ENCODE results near the gene MAML2. TPM values are rescaled to one million over a fixed set of nuclear protein-coding genes. Genes with fewer than 3 reads are reported as not detected.

MAML2 gene
- total and polyA plus RNA-seq, 2 of the 13 experiments (the other 11 are each of a cell fraction or from before 2014, with no cell fraction given) = 2.3 to 25.9 TPM

DNA sequence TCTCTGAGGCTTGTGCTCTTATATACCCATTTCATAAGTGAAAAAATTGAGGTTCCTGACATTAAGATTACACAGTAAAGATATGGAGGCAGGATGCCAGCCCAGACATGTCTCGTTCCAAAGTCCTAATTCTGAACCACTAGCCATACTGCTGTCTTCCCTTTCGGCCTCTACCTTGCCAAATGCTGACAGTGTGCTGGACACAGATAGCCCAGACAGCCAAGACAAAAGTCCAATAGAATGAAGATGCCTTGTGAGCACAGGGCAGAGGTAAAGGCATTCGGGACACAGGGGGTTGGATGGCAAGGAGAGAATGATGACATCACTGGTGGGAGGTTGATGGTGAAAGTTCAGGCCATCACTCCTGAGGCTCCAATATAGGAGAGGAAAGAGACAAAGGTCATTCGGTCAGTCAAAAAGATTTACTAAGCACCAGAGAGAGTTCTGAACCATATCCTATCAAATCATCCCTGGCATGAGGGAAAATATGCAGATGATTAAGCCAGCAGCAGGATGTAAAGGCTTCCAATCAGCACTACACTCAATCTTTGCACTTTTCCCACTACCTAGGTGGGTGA lies 245.1 kb downstream of the MAML2 start (continued):
- TF ChIP-seq FUBP1 (CRISPR knock-in tag; IDR thresholded peaks at IDR 0.05; ENCODE audit: borderline replicate concordance) = no peak
- TF ChIP-seq XBP1 (CRISPR knock-in tag; IDR thresholded peaks at IDR 0.05) = no peak
- TF ChIP-seq, protein P1, sequence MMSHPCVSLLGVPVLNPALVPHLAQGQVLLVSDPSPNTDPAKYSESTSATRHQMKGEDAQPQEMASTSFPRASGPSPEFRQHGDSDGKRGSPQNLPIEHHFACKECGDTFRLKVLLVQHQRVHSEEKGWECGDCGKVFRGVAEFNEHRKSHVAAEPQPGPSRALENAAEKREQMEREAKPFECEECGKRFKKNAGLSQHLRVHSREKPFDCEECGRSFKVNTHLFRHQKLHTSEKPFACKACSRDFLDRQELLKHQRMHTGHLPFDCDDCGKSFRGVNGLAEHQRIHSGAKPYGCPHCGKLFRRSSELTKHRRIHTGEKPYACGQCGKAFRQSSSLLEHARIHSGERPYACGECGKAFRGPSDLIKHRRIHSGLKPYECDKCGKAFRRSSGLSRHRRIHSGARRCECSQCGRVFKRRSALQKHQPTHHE (CRISPR knock-in tag; IDR thresholded peaks at IDR 0.05; ENCODE audit: borderline replicate concordance) = no peak
- TF ChIP-seq AGO1 (IDR thresholded peaks at IDR 0.05; ENCODE audit: low read depth, low read length, poor library complexity, severe bottlenecking) = no peak
- TF ChIP-seq ZNF660 (CRISPR knock-in tag; IDR thresholded peaks at IDR 0.05; ENCODE audit: borderline replicate concordance, low read depth) = no peak
- no peak for TF ChIP-seq TOE1 (CRISPR knock-in tag; IDR thresholded peaks at IDR 0.05)
- no peak for TF ChIP-seq HES4 (CRISPR knock-in tag; IDR thresholded peaks at IDR 0.05; ENCODE audit: borderline replicate concordance)
- TF ChIP-seq, protein P2, sequence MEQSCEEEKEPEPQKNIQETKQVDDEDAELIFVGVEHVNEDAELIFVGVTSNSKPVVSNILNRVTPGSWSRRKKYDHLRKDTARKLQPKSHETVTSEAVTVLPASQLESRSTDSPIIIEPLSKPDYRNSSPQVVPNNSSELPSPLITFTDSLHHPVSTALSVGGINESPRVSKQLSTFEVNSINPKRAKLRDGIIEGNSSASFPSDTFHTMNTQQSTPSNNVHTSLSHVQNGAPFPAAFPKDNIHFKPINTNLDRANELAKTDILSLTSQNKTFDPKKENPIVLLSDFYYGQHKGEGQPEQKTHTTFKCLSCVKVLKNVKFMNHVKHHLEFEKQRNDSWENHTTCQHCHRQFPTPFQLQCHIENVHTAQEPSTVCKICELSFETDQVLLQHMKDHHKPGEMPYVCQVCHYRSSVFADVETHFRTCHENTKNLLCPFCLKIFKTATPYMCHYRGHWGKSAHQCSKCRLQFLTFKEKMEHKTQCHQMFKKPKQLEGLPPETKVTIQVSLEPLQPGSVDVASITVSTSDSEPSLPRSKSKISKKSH (CRISPR knock-in tag; IDR thresholded peaks at IDR 0.05; ENCODE audit: borderline replicate concordance) = no peak
- TF ChIP-seq ZBTB42 (CRISPR knock-in tag; IDR thresholded peaks at IDR 0.05) = no peak
- TF ChIP-seq HNRNPH1 (optimal IDR thresholded peaks at IDR 0.05; ENCODE audit: low read depth, low read length) = no peak
- TF ChIP-seq ZNF564 (CRISPR knock-in tag; IDR thresholded peaks at IDR 0.05) = no peak
- TF ChIP-seq ZFP41 (CRISPR knock-in tag; IDR thresholded peaks at IDR 0.05; ENCODE audit: borderline replicate concordance) = no peak
- no peak for TF ChIP-seq MAZ (IDR thresholded peaks at IDR 0.05; ENCODE audit: borderline replicate concordance, low read depth, low read length)
- TF ChIP-seq MAZ (CRISPR knock-in tag; IDR thresholded peaks at IDR 0.05; ENCODE audit: low read depth) = no peak
- peak; percentile 69 for TF ChIP-seq CREB1 (IDR thresholded peaks at IDR 0.05)
- TF ChIP-seq CREB1 (CRISPR knock-in tag; IDR thresholded peaks at IDR 0.05) = peak; percentile 57; the same call in 1 of the 2 replicates
- no peak for TF ChIP-seq ZFP36 (IDR thresholded peaks at IDR 0.05; ENCODE audit: borderline replicate concordance, low read depth, low read length, partially characterized antibody)
- TF ChIP-seq, protein P3, sequence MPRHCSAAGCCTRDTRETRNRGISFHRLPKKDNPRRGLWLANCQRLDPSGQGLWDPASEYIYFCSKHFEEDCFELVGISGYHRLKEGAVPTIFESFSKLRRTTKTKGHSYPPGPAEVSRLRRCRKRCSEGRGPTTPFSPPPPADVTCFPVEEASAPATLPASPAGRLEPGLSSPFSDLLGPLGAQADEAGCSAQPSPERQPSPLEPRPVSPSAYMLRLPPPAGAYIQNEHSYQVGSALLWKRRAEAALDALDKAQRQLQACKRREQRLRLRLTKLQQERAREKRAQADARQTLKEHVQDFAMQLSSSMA (CRISPR knock-in tag; IDR thresholded peaks at IDR 0.05) = no peak
- no peak for TF ChIP-seq HOXA3 (CRISPR knock-in tag; IDR thresholded peaks at IDR 0.05)
- no peak for TF ChIP-seq ZNF513 (CRISPR knock-in tag; conservative IDR thresholded peaks at IDR 0.05)
- TF ChIP-seq, protein P4, sequence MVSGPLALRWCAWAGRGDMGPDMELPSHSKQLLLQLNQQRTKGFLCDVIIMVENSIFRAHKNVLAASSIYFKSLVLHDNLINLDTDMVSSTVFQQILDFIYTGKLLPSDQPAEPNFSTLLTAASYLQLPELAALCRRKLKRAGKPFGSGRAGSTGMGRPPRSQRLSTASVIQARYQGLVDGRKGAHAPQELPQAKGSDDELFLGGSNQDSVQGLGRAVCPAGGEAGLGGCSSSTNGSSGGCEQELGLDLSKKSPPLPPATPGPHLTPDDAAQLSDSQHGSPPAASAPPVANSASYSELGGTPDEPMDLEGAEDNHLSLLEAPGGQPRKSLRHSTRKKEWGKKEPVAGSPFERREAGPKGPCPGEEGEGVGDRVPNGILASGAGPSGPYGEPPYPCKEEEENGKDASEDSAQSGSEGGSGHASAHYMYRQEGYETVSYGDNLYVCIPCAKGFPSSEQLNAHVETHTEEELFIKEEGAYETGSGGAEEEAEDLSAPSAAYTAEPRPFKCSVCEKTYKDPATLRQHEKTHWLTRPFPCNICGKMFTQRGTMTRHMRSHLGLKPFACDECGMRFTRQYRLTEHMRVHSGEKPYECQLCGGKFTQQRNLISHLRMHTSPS (CRISPR knock-in tag; IDR thresholded peaks at IDR 0.05; ENCODE audit: low read depth) = no peak
